HG02884 (cell line): ENCODE data around the gene FTH1.

Source experiments
- ATAC-seq: cut with Tn5 transposase; IDR thresholded peaks from one replicate; pipeline ENCODE4 v1.9.1; 2021; ENCODE audit warnings: mild to moderate bottlenecking, moderate library complexity; ENCODE audit not compliant: unreplicated experiment

The FTH1 gene

GRCh38 chr11:61949169-61950034, 18.0 kb downstream of the FTH1 start:
- ATAC-seq = no peak

DNA sequence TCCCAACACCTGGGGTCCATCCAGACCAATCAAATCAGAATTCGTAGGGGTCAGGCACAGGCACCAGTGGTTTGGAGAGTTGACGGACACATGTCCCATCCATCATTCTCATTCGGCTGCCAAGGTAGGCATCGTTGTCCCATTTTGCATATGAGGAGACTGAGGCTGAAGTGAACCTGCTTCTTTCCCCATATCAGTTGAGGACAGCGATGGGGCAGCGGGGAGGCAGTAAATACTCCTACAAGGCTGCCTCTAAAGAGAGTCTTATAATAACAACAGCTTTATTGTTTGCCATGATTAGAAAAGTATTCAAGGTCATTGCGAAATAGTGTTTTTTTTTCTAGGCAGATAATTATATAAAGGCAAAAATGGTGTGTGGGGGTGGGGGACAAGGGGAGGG, 18.9 kb downstream of the FTH1 start:
- no peak for ATAC-seq

DNA sequence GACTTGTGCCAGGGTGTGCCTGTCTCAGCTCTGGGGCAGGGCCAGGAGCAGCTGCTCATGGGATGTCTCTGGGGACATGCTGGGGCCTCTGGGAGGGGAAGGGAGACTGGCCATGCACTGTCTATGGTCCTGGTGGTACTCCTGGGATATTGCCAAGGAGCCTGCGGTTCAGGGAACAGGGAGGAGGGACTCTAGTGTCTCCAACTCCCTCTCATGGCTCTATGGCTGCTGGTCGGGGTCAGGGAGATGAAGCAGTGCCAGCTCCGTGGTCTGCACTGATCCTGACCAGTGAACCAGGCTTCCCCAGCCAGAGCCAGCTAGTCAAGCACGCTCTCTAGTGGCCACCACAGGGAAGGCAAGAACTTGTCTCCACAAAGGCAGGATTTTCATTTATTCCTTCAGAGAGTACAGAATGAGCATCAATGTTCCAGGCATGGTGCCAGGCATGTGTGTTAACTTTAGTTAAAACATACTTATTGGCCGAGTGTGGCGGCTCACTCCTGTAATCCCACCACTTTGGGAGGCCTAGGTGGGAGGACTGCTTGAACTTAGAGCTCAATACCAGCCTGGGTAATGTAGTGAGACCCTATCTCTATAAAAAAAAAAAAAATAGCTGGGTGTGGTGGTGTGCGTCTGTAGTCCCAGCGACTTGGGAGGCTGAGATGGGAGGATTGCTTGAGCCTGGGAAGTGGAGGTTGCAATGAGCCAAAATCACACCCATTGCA, 19.8 kb downstream of the FTH1 start:
- ATAC-seq = no peak

DNA sequence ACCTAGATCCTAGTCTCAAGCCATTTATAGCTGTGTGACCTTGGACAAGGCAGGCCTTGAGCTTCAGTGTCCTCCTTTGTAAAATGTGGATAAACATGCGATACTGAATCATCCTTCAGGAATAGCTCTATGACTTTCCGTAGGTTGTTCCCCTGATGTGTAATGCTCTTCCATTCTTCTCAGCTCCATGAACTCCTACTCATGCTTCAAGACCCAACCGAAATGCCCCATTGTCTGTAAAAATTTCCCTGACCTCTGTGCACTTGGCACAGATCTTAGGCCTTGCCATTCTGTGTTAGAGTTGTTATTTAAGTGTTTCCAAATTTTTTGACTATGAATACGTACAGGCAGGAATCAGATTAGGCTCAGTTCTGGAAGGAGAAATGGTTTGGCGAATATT, 20.5 kb downstream of the FTH1 start:
- no peak for ATAC-seq

GRCh38 chr11:61945191-61945590, 22.2 kb downstream of the FTH1 start:
- no peak for ATAC-seq

- ATAC-seq = no peak
Measured at GRCh38 chr11:61940466-61940865, 27.0 kb downstream of the FTH1 start.

GRCh38 chr11:61935861-61936260, 31.6 kb downstream of the FTH1 start:
- ATAC-seq = no peak

GRCh38 chr11:61930933-61931332, 36.5 kb downstream of the FTH1 start:
- ATAC-seq = no peak

- no peak for ATAC-seq
Measured at GRCh38 chr11:61928606-61929005, 38.8 kb downstream of the FTH1 start.

GRCh38 chr11:61927501-61927900, 39.9 kb downstream of the FTH1 start:
- no peak for ATAC-seq

DNA sequence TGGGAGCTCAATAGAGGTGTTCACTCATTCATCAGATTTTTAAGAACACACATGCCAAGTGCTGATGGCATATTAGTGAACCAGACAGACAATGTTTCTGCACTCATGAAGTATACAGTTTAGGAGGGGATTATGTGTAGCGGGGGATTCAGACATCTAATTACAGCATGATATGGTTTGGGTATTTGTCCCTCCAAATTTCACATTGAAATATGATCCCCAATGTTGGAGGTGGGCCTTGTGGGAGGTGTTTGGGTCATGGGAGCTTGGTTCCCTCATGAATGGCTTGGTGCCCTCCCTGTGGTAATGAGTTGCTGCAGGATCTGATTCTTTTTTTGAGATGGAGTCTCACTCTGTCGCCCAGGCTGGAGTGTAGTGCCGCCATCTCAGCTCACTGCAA, 41.2 kb downstream of the FTH1 start:
- ATAC-seq = no peak

GRCh38 chr11:61925736-61926135, 41.7 kb downstream of the FTH1 start:
- no peak for ATAC-seq

GRCh38 chr11:61924064-61924455, 43.4 kb downstream of the FTH1 start:
- ATAC-seq = no peak

DNA sequence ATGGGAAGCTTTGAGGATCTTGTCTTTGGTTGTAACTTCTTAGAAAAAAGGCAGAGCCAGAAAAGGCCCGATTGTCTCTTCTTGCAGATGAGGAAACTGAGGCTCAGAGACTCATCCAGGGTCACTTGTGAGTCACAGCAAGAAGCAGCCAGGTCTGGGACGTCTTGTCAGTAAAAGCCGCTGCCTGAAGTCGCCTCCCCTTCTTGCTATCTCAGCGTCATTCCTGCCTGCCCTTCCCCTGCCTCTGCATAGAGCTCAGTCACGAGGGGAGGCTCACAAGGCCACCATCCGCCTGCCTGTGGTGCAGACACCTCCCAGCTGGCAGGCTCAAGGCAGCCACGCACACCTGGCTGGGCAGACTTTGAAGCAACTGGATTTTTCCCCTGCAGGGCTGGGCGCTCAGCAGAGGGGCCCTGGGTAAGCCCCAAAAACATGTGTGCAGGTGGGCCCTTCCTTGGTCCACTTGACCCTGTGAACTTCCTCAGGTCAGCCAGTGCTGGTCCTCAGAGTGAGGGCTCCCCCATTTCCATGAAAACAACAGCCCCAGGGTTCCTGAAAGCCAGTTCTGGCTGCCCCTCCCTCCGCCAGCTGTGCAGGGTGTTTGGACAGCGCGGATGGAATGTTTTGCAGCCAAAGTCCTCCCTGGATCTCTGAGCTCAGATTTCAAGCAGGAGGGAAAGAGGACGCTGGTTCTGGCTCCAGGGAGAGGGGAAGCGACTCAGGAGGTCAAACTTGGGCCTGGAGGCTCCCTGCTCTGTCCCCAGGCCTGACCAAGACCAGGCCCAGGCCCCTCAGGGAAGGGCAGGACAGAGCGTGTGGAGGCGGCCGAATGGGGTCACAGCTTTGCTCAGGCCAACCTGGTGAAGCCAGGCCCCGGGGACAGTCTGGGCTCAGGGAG, 44.0 kb downstream of the FTH1 start:
- ATAC-seq = no peak

DNA sequence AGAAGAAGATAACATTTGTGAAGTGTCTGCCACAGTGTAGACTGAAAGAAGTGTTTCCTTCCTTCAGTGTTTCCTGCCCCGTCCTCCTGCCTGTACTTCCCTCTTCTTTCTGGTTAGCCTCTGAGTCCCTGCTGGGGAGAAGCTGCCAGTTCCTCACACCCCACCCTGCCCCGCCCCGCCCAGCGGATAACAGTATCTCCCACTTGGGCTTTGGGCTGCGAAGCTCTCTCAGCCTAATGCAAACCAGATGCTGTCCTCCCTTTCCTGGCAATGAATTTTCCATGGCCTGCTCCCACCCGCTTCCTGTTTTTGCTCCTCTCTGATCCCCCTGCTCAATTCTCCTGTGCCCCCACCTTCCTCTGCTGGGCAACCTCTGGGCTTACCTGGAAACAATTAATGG, 44.9 kb downstream of the FTH1 start:
- no peak for ATAC-seq

GRCh38 chr11:61921446-61921845, 46.0 kb downstream of the FTH1 start:
- ATAC-seq = no peak

DNA sequence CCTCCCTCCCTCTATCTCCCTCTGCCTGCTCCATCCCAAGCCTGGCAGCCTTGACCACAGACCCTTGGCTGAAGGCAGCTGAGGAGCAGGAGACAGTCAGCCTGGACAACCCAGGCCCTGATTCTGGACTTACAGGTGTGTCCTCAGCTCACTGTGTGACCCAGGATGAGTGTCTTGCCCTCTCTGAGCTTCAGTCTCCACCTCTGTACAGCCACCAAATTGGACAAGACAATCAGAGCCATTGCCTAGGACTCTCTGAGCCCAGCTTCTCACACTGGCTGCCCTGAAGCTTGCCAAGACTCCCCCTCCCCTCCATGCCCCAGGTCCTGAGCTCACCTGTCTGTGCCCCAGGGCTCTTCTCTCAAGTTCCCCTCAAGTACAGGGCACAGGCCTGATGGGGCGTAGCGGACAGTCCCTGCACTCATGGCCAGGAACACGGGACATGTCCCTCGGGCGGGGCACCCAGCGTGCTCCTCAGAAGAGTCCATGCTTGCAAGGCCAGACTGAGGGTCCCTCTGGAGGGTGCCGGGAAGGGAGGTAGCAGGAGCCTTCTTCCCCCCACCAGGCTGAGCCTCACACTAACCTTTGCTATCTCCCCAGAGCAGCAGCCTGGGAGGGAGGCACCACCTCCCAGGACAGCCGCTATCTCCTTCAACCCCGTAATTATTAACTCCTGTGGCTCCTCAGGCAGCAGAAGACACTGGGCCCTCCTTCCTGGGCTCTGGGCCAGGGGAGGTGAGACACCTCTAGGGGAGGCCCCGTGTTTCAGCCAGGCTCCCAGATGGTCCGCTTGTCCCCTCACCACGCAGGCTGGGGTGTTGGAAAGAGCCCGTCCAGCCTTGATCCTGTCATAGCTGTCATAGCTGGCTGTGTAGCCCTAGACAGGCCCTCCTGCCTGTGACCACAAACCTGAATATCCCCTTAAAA, 47.5 kb downstream of the FTH1 start:
- no peak for ATAC-seq

DNA sequence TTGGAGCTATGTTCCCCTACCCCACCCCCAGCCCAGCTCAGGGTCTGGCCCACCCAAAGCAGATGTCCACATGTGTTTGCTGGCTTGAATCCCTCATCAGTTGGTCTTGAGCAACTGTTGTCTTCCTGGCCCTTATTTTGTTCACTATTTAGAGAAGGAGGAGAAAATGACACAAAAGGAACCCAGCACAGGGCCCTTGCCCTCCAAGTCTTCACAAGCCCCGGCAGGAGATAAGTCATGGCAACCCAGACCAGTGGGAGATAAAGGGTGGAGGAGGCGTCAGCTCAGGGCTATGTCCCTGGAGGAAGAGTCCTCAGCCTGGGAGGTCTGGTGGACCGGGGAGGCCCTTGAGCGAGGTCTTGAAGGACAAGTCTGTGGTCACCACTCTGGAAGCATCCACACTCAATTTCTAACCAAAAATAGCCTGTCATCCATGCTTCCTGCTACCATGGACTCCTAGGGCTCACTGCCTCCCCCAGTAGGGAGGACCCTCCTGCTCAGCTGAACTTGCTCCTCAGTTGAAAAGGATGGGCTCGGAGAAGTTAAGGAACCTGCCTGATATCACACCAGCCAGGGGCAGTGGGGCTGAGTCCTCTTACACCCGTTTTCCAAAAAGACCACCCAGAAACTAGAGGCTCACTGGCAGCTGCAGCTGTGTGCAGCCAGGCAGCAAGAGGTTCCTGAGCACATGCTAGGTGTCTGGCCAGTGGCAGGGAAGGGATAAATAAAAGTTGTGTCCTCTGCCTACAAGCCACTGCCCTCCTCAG, 48.3 kb downstream of the FTH1 start:
- ATAC-seq = no peak

GRCh38 chr11:61918251-61918937, 49.0 kb downstream of the FTH1 start:
- no peak for ATAC-seq
